ENCODE measurements around the gene NDUFV2.

DNA sequence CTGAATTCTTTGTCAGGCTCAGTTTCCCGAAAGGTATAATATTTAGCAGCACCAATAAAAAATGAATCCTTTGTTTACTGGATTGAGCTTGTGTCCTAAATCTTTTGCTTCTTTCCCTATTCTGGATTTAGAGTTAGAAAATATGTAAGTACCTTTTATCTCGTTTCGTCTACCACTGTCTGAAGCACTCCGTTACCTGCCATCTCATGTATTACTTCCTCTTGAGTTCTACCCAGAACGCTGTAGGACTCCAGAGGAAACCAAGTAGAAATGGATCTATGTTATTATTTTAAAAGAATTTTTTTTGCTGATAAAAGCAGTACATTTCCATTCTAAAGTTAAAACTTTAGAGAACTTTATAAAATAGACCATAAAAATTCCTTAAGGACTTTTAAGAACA, 47.6 kb downstream of the NDUFV2 start:
- TF ChIP-seq REST (IDR thresholded peaks at IDR 0.05; ENCODE audit: insufficient read depth in 1 of 2, low read depth in 2 of 2, low read length in 2 of 2) (no peak), POLR2AphosphoS5 (IDR thresholded peaks at IDR 0.05; ENCODE audit: low read depth, low read length) (no peak), TAF1 (IDR thresholded peaks at IDR 0.05; ENCODE audit: borderline replicate concordance, insufficient read depth, low read length) (no peak), SIN3A (IDR thresholded peaks at IDR 0.05; ENCODE audit: borderline replicate concordance, insufficient read depth, low read length) (no peak)
